Daoy (cell line): ENCODE measurements around the gene GFOD2. TPM values are rescaled to one million over a fixed set of nuclear protein-coding genes. Genes with fewer than 3 reads are reported as not detected.
A peak's percentile ranks its signal among the peaks of the same experiment; 100 is the strongest.

Experiments
- DNase-seq: peaks from one replicate; pipeline ENCODE4 v3.0.0-alpha.2; 2015; ENCODE audit warnings: low read depth
- total RNA-seq: library from RNA; depleted of rRNA; stranded (reverse); fragments of >200 nt; shearing (Covaris generic); gene quantifications from 2 replicates; pipeline ENCODE4 v1.2.3, GENCODE V29; 2014

The GFOD2 gene
- total RNA-seq, 1 experiment from 2014 or later = 18.8 TPM

- DNase-seq = no peak
These were observed 12.6 kb upstream of the GFOD2 start for GRCh38 chr16:67731753-67732095.

- no peak for DNase-seq
These were observed 12.1 kb upstream of the GFOD2 start for GRCh38 chr16:67731071-67731752.

GRCh38 chr16:67730326-67730725, 11.2 kb upstream of the GFOD2 start:
- DNase-seq = no peak

GRCh38 chr16:67729636-67730248, 10.6 kb upstream of the GFOD2 start:
- no peak for DNase-seq

GRCh38 chr16:67727521-67728485, 8.7 kb upstream of the GFOD2 start:
- DNase-seq = no peak

- DNase-seq = no peak
These were observed 7.3 kb upstream of the GFOD2 start for GRCh38 chr16:67726106-67727034.

- no peak for DNase-seq
These were observed 4.8 kb upstream of the GFOD2 start for GRCh38 chr16:67723911-67724305.

GRCh38 chr16:67723151-67723910, 4.2 kb upstream of the GFOD2 start:
- DNase-seq = peak; percentile 51

- no peak for DNase-seq
These were observed 1.1 kb upstream of the GFOD2 start for GRCh38 chr16:67720236-67720635.

- peak; percentile 40 for DNase-seq
These were observed 645 bp upstream of the GFOD2 start for GRCh38 chr16:67719778-67720144.

- DNase-seq = no peak
These were observed 458 bp downstream of the GFOD2 start for GRCh38 chr16:67718668-67719047.

- DNase-seq = no peak
These were observed 3.0 kb downstream of the GFOD2 start for GRCh38 chr16:67716097-67716496.

GRCh38 chr16:67714522-67714921, 4.6 kb downstream of the GFOD2 start:
- DNase-seq = no peak

GRCh38 chr16:67713647-67714273, 5.4 kb downstream of the GFOD2 start:
- no peak for DNase-seq

GRCh38 chr16:67710607-67711006, 8.5 kb downstream of the GFOD2 start:
- no peak for DNase-seq

- no peak for DNase-seq
These were observed 10.1 kb downstream of the GFOD2 start for GRCh38 chr16:67709050-67709449.

GRCh38 chr16:67708368-67708771, 10.7 kb downstream of the GFOD2 start:
- no peak for DNase-seq

- no peak for DNase-seq
These were observed 11.3 kb downstream of the GFOD2 start for GRCh38 chr16:67707790-67708189.

- no peak for DNase-seq
These were observed 11.9 kb downstream of the GFOD2 start for GRCh38 chr16:67707210-67707609.

- no peak for DNase-seq
These were observed 15.0 kb downstream of the GFOD2 start for GRCh38 chr16:67704110-67704509.
